Left lung (tissue), 10 donors: Measurements from ENCODE around the gene RNF207. TPM values are rescaled to one million over a fixed set of nuclear protein-coding genes. Genes with fewer than 3 reads are reported as not detected.

ENCODE experiments used
- ATAC-seq: fragments of 200-7000 bp; cut with Tn5 transposase; one replicate; pipeline ENCODE4 v1.9.1; 2020; ENCODE audit warnings: moderate library complexity
- DNase-seq, 4 donors: peaks; one replicate each; pipeline ENCODE4 v3.0.0-alpha.2; 2013 to 2020
- H3K27ac ChIP-seq, 2 donors: fragments of 200-600 bp; sonication (generic) in 1 of 2; one replicate each; pipeline versions ENCODE4 v1.5.0 to v1.8.0; 2020 to 2021
- H3K27me3 ChIP-seq, 2 donors: fragments of 200-600 bp; sonication (generic) in 1 of 2; one replicate each; pipeline versions ENCODE4 v1.5.0 to v1.8.0; 2020 to 2021
- H3K36me3 ChIP-seq, 2 donors: fragments of 200-600 bp; sonication (generic) in 1 of 2; one replicate each; pipeline versions ENCODE4 v1.5.0 to v1.8.0; 2020 to 2021
- H3K4me1 ChIP-seq, 2 donors: fragments of 200-600 bp; one replicate each; pipeline ENCODE4 v1.8.0; 2021
- H3K4me3 ChIP-seq, 2 donors: fragments of 200-600 bp; sonication (generic) in 1 of 2; one replicate each; pipeline versions ENCODE4 v1.5.0 to v1.8.0; 2020 to 2021; ENCODE audit warnings: mild to moderate bottlenecking in 1 of 2
- H3K9me3 ChIP-seq, 2 donors: fragments of 200-600 bp; sonication (generic) in 1 of 2; one replicate each; pipeline versions ENCODE4 v1.5.0 to v1.8.0; 2020 to 2021
- CTCF ChIP-seq, 2 donors: fragments of 200-600 bp; sonication (generic) in 1 of 2; IDR thresholded peaks; one replicate each; pipeline versions ENCODE4 v1.5.0 to v1.8.0; 2021; ENCODE audit warnings: antibody characterized with exemption in 2 of 2
- intact Hi-C, 2 donors: fragments of 100-400 bp; cut with DNase I; formaldehyde crosslinking; loops; one replicate each; pipeline versions ENCODE4 v1.11.2 to v1.14.2; 2022
- polyA plus RNA-seq, 6 donors: library from polyadenylated mRNA; unstranded; fragments of 120-200 nt; gene quantifications; one replicate each; pipeline ENCODE4 v1.2.1, GENCODE V29; 2013; ENCODE audit not compliant: insufficient read length in 6 of 6
- total RNA-seq, 2 donors: library from RNA; stranded (reverse); fragmentation: NEBNext Ultra II Directional; extraction: Animal tissue kit (Norgen Biotek cat#: 25700); gene quantifications; one replicate each; pipeline ENCODE4 v1.2.1, GENCODE V29; 2021
- donor health status: DM: no; HTN: yes; CAD: no.
- donor health status: DM: no; HTN: no; CAD: no.

The RNF207 gene
- total and polyA plus RNA-seq, 8 donors, result 10.7 to 16.3 (median 13.1) TPM

- H3K27me3 ChIP-seq, result peaks cover 0 to 71% of the 10 kb centered on the region in 2 donors
- no peak overlapping the region for H3K27ac ChIP-seq
- H3K4me3 ChIP-seq, result no peak overlapping the region
- H3K9me3 ChIP-seq, result no peaks in the 10 kb centered on the region
- no peak for ATAC-seq
- no peak for TF ChIP-seq CTCF (IDR thresholded peaks at IDR 0.05)
- peaks cover 0 to 23% of the 10 kb centered on the region in 2 donors for H3K4me1 ChIP-seq
- DNase-seq, result no peak
- H3K36me3 ChIP-seq, result no peaks in the 10 kb centered on the region
- intact Hi-C loops, result loop anchor here in 1 of 2 donors (10.0 kb wide), 1 partner anchor 158 kb away; the partner anchor contains the start of gene HES2
Measured at GRCh38 chr1:6256645-6257044, 50.7 kb downstream of the RNF207 start.

- no peak overlapping the region for H3K27ac ChIP-seq
- H3K4me1 ChIP-seq, result peaks cover 0 to 26% of the 10 kb centered on the region in 2 donors
- H3K4me3 ChIP-seq, result no peak overlapping the region
- intact Hi-C loops, result loop anchor here in 1 of 2 donors (10.0 kb wide), 1 partner anchor 157 kb away; the partner anchor contains the start of gene HES2
- H3K27me3 ChIP-seq, result peaks cover 0 to 71% of the 10 kb centered on the region in 2 donors
- H3K9me3 ChIP-seq, result no peaks in the 10 kb centered on the region
- ATAC-seq, result no peak
- DNase-seq, result no peak
- TF ChIP-seq CTCF (IDR thresholded peaks at IDR 0.05), result no peak
- H3K36me3 ChIP-seq, result no peaks in the 10 kb centered on the region
Measured at GRCh38 chr1:6257541-6258069, 51.7 kb downstream of the RNF207 start.

GRCh38 chr1:6258675-6259074, 52.8 kb downstream of the RNF207 start:
- Histone ChIP-seq H3K27me3 (peaks cover 0 to 74% of the 10 kb centered on the region in 2 donors), H3K4me1 (peaks cover 4 to 26% of the 10 kb centered on the region in 2 donors), H3K9me3 (no peaks in the 10 kb centered on the region), H3K4me3 (no peak overlapping the region), H3K27ac (no peak overlapping the region), H3K36me3 (no peaks in the 10 kb centered on the region)
- no peak for DNase-seq
- ATAC-seq, result no peak
- intact Hi-C loops, result loop anchor here in 1 of 2 donors (10.0 kb wide), 1 partner anchor 156 kb away; the partner anchor contains the start of gene HES2
- no peak for TF ChIP-seq CTCF (IDR thresholded peaks at IDR 0.05)

- peak; percentile 78 for ATAC-seq
- peaks cover 6 to 26% of the 10 kb centered on the region in 2 donors for H3K4me1 ChIP-seq
- no peak overlapping the region for H3K27ac ChIP-seq
- no peaks in the 10 kb centered on the region for H3K36me3 ChIP-seq
- TF ChIP-seq CTCF (IDR thresholded peaks at IDR 0.05), result no peak
- DNase-seq, result peak; percentile 76 to 92 (median 88)
- intact Hi-C loops, result loop anchor here in 1 of 2 donors (10.0 kb wide), 1 partner anchor 155 kb away; the partner anchor contains the start of gene HES2
- H3K4me3 ChIP-seq, result peak overlapping the region; percentile 52 to 61
- peaks cover 0 to 69% of the 10 kb centered on the region in 2 donors for H3K27me3 ChIP-seq
- no peaks in the 10 kb centered on the region for H3K9me3 ChIP-seq
Measured at GRCh38 chr1:6259491-6260362, 53.8 kb downstream of the RNF207 start.

DNA sequence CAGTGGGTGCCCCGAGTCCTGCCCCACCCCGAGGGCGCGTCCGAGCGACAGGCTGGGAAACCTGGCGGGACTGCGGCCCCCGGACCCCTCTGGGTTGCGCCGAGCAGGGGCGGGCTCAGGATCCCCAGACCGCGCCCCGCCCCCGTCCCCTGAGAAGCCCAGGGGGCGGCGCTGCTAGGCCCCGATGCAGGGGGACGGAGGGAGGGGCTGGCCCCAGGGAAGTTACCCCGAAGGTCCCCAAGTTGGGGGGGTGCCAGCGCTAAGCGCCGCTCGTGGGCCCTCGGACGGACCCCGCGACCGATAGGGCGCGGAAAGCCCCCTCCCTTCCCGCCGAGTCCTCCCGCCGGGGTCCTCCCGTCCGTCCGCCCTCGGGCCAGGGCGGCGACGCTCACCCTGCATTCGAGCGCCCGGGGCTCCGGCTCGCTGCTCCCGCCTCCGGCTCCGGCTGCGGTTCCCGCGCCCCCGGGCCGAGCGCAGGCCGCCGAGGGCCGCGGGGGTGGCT, 54.6 kb downstream of the RNF207 start:
- ATAC-seq, result peak; percentile 23

More for the DNA sequence above, 54.6 kb downstream of the RNF207 start:
- H3K36me3 ChIP-seq, result no peaks in the 10 kb centered on the region
- H3K4me1 ChIP-seq, result peaks cover 6 to 26% of the 10 kb centered on the region in 2 donors
- peak overlapping the region; percentile 52 to 61 for H3K4me3 ChIP-seq
- intact Hi-C loops, result no loop called here
- peak overlapping the region in 1 of 2 donors; percentile 44 for H3K27ac ChIP-seq
- H3K27me3 ChIP-seq, result peaks cover 0 to 69% of the 10 kb centered on the region in 2 donors
- TF ChIP-seq CTCF (IDR thresholded peaks at IDR 0.05), result no peak
- DNase-seq, result peak in 1 of 4 donors; percentile 71
- H3K9me3 ChIP-seq, result no peaks in the 10 kb centered on the region
